ENCODE data around the gene KRABD2.

Gene KRABD2

DNA sequence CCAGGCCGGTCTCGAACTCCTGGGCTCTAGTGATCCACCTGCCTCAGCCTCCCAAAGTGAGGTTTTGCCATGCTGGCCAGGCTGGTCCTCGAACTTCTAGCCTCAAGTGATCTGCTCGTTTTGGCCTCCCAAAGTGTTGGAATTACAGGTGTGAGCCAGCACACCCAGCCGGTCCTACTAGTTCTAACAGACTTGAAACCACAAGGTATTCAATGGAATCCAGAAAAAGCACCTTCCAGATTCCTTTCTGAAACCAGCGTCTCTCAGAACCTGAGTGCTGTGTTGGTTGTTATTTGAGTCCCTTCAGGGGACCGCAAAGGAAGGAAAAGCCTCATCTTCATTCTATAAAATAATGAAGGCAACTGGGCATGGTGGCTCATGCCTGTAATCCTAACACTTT lies 4.1 kb downstream of the KRABD2 start:
- Histone ChIP-seq H4K20me1 (ENCODE audit: insufficient read depth, low read length) (peaks cover 3% of the 10 kb centered on the region; the same call in 1 of the 2 replicates), H3K9ac (ENCODE audit: low read depth, low read length) (no peak overlapping the region), H3K27me3 (ENCODE audit: insufficient read depth, low read length, poor library complexity) (no peaks in the 10 kb centered on the region), H3K4me2 (ENCODE audit: insufficient read depth, low read length) (no peak overlapping the region), H3K9me3 (ENCODE audit: insufficient read depth, low read length, severe bottlenecking) (no peaks in the 10 kb centered on the region), H3K36me3 (ENCODE audit: insufficient read depth, low read length) (peaks cover 30% of the 10 kb centered on the region), H3K4me3 (ENCODE audit: low read depth in 1 of 2, low read length in 2 of 2) (no peak overlapping the region), H3K27ac (ENCODE audit: low read length) (no peak overlapping the region), H2AFZ (ENCODE audit: low read depth, low read length) (no peak overlapping the region), H3K4me1 (ENCODE audit: insufficient read depth, low read length) (peaks cover 19% of the 10 kb centered on the region), H3K79me2 (ENCODE audit: insufficient read depth, low read length) (peaks cover 11% of the 10 kb centered on the region)
- ATAC-seq (ENCODE audit: insufficient read depth, low read depth) (no peak), DNase-seq (no peak)
- TF ChIP-seq EZH2 (IDR thresholded peaks at IDR 0.05; ENCODE audit: borderline replicate concordance, low read depth, low read length, severe bottlenecking) (no peak), CTCF (IDR thresholded peaks at IDR 0.05; ENCODE audit: borderline replicate concordance, extremely low read depth, low read length, poor library complexity, severe bottlenecking) (no peak)

DNA sequence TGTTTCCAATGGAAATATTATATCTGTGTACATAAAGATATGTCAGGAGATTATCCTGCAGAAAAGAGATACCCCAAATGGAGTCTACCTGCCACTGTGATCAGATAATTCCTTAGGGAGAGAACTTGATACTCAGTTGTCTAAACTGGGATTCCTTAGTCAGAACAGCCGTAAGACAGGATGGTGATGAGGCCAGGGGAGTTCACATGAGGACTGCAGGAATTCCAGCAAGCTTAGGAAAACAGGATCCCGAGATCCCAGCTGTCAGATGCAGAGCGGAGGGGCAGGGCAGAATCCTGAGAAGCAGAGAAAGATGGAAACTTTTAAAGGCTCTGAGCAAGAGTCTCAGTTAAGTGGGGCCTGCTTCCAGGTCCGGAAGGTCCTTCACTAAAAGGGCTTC lies 4.7 kb downstream of the KRABD2 start:
- Histone ChIP-seq H3K4me1 (ENCODE audit: insufficient read depth, low read length) (peaks cover 12% of the 10 kb centered on the region), H4K20me1 (ENCODE audit: insufficient read depth, low read length) (peaks cover 2% of the 10 kb centered on the region; the same call in 1 of the 2 replicates), H3K36me3 (ENCODE audit: insufficient read depth, low read length) (peaks cover 23% of the 10 kb centered on the region), H2AFZ (ENCODE audit: low read depth, low read length) (no peak overlapping the region), H3K27me3 (ENCODE audit: insufficient read depth, low read length, poor library complexity) (no peaks in the 10 kb centered on the region), H3K4me3 (ENCODE audit: low read depth in 1 of 2, low read length in 2 of 2) (no peak overlapping the region), H3K79me2 (ENCODE audit: insufficient read depth, low read length) (peaks cover 11% of the 10 kb centered on the region), H3K9ac (ENCODE audit: low read depth, low read length) (no peak overlapping the region), H3K27ac (ENCODE audit: low read length) (no peak overlapping the region), H3K4me2 (ENCODE audit: insufficient read depth, low read length) (no peak overlapping the region), H3K9me3 (ENCODE audit: insufficient read depth, low read length, severe bottlenecking) (no peaks in the 10 kb centered on the region)
- no peak for TF ChIP-seq EZH2 (IDR thresholded peaks at IDR 0.05; ENCODE audit: borderline replicate concordance, low read depth, low read length, severe bottlenecking)
- TF ChIP-seq CTCF (IDR thresholded peaks at IDR 0.05; ENCODE audit: borderline replicate concordance, extremely low read depth, low read length, poor library complexity, severe bottlenecking): no peak
- DNase-seq: no peak
- no peak for ATAC-seq (ENCODE audit: insufficient read depth, low read depth)

GRCh38 chr17:8369944-8370343 lies 6.6 kb downstream of the KRABD2 start:
- H3K9me3 ChIP-seq (ENCODE audit: insufficient read depth, low read length, severe bottlenecking): no peaks in the 10 kb centered on the region
- H3K27me3 ChIP-seq (ENCODE audit: insufficient read depth, low read length, poor library complexity): no peaks in the 10 kb centered on the region
- TF ChIP-seq EZH2 (IDR thresholded peaks at IDR 0.05; ENCODE audit: borderline replicate concordance, low read depth, low read length, severe bottlenecking) (no peak), CTCF (IDR thresholded peaks at IDR 0.05; ENCODE audit: borderline replicate concordance, extremely low read depth, low read length, poor library complexity, severe bottlenecking) (no peak)
- no peaks in the 10 kb centered on the region for H3K79me2 ChIP-seq (ENCODE audit: insufficient read depth, low read length)
- H3K4me3 ChIP-seq (ENCODE audit: low read depth in 1 of 2, low read length in 2 of 2): no peak overlapping the region
- no peak overlapping the region for H3K4me2 ChIP-seq (ENCODE audit: insufficient read depth, low read length)
- no peaks in the 10 kb centered on the region for H3K4me1 ChIP-seq (ENCODE audit: insufficient read depth, low read length)
- no peak for DNase-seq
- H3K36me3 ChIP-seq (ENCODE audit: insufficient read depth, low read length): peaks cover 22% of the 10 kb centered on the region
- H2AFZ ChIP-seq (ENCODE audit: low read depth, low read length): no peak overlapping the region
- ATAC-seq (ENCODE audit: insufficient read depth, low read depth): no peak
- no peak overlapping the region for H3K9ac ChIP-seq (ENCODE audit: low read depth, low read length)
- H4K20me1 ChIP-seq (ENCODE audit: insufficient read depth, low read length): no peaks in the 10 kb centered on the region
- no peak overlapping the region for H3K27ac ChIP-seq (ENCODE audit: low read length)

GRCh38 chr17:8368193-8368592 lies 8.3 kb downstream of the KRABD2 start:
- Histone ChIP-seq H3K4me1 (ENCODE audit: insufficient read depth, low read length) (no peaks in the 10 kb centered on the region), H2AFZ (ENCODE audit: low read depth, low read length) (no peak overlapping the region), H3K4me3 (ENCODE audit: low read depth in 1 of 2, low read length in 2 of 2) (no peak overlapping the region), H3K27ac (ENCODE audit: low read length) (no peak overlapping the region), H3K9me3 (ENCODE audit: insufficient read depth, low read length, severe bottlenecking) (no peaks in the 10 kb centered on the region), H3K9ac (ENCODE audit: low read depth, low read length) (no peak overlapping the region), H4K20me1 (ENCODE audit: insufficient read depth, low read length) (no peaks in the 10 kb centered on the region), H3K36me3 (ENCODE audit: insufficient read depth, low read length) (peaks cover 22% of the 10 kb centered on the region), H3K27me3 (ENCODE audit: insufficient read depth, low read length, poor library complexity) (no peaks in the 10 kb centered on the region), H3K79me2 (ENCODE audit: insufficient read depth, low read length) (no peaks in the 10 kb centered on the region), H3K4me2 (ENCODE audit: insufficient read depth, low read length) (no peak overlapping the region)
- no peak for TF ChIP-seq EZH2 (IDR thresholded peaks at IDR 0.05; ENCODE audit: borderline replicate concordance, low read depth, low read length, severe bottlenecking)
- no peak for TF ChIP-seq CTCF (IDR thresholded peaks at IDR 0.05; ENCODE audit: borderline replicate concordance, extremely low read depth, low read length, poor library complexity, severe bottlenecking)
- DNase-seq (no peak), ATAC-seq (ENCODE audit: insufficient read depth, low read depth) (no peak)
